Measurements from ENCODE around the gene RAB6B.
A peak's percentile ranks its signal among the peaks of the same experiment; 100 is the strongest.

The RAB6B gene

DNA sequence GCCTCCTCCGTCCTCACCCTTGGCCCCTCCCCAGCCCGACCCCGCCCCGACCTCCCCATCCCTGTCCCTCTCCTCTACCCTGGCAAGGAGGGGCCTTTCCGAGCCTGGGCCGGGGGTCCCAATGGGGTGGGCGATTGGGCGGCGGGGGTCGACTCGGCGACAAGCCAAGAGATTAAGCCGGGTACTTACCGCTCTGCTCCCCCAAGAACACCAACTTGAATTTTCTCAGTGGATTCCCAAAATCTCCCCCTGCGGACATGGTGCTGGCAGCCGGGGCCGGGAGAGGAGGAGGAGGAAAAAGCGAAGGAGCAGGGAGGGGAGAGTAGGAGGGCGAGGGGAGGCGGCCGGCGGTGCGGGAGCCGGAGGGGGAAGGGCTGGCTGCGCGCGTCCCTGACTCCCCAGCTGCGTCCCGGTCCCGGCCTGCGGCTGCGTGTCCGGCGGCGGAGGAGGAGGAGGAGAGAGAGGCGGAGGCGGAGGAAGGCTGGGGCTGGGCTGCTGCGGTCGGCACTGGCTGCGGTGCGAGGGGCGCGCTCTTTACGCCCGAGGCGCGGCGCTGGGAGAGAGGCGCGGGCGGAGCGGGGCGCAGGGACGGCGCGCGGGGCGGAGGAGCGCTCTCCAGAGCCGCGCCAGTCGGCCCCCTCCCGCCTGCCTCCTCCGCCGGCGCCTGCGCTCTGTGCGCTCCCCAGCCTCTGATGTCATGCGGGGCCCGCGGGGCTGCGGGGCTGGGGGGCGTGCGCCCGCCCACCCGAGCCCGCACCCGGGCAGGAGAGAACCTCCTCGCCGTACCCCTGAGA is at the start of gene RAB6B:
Gene RAB6B (minus strand): TSS at position 675 of the 794 bp plus-strand sequence. CDS start 416 bp downstream, at position 259.
- DNase-seq (ENCODE audit: low read depth, low spot score), result peak; percentile 17
- peak within 1 kb of the TSS; percentile 64 for H3K4me3 ChIP-seq (ENCODE audit: low read depth, low read length)
- in situ Hi-C loops (cut with HindIII; ENCODE audit: low sequenced_read_pairs), result no loop called here
- TF ChIP-seq, protein P1, sequence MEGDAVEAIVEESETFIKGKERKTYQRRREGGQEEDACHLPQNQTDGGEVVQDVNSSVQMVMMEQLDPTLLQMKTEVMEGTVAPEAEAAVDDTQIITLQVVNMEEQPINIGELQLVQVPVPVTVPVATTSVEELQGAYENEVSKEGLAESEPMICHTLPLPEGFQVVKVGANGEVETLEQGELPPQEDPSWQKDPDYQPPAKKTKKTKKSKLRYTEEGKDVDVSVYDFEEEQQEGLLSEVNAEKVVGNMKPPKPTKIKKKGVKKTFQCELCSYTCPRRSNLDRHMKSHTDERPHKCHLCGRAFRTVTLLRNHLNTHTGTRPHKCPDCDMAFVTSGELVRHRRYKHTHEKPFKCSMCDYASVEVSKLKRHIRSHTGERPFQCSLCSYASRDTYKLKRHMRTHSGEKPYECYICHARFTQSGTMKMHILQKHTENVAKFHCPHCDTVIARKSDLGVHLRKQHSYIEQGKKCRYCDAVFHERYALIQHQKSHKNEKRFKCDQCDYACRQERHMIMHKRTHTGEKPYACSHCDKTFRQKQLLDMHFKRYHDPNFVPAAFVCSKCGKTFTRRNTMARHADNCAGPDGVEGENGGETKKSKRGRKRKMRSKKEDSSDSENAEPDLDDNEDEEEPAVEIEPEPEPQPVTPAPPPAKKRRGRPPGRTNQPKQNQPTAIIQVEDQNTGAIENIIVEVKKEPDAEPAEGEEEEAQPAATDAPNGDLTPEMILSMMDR (IDR thresholded peaks at IDR 0.05; ENCODE audit: low read depth, low read length), result no peak

DNA sequence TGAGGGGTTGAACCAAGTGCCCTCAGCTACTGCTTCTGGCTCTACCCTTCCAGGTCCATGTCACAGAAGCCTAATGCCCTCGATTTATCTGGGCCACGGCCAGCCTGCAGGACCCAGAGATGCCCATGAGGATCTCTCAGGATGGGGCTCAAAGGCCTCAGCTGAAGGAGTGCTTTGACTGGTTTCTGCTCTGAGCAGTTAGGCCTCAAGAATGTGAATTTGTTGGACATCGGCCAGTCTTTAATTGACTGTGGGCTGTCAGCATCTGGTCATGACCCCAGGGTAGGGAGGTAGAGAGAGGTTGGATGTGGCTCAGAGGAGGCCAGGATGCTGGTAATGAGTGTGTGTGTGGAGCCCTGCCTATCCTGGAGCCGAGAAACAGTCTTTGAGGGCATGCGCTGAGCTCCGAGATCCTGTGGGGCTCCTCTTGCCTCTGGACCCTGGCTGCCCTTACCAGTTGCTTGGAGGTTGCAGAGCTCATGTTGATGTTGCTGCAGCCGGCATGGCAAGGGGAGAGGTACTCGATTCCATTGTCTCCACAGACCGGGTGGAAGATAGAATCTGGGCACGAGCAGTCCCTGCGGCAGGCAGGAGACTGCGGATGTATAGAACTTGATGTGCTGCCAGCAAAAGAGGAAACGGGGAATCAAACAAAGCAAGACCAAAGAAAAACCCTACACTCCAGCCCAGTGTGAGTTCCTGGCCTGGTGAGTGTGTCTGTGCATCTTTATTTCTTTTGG is 49.1 kb upstream of the RAB6B start:
- TF ChIP-seq, protein P1 (IDR thresholded peaks at IDR 0.05; ENCODE audit: low read depth, low read length), result no peak
- in situ Hi-C loops (cut with HindIII; ENCODE audit: low sequenced_read_pairs), result no loop called here
- no peak overlapping the region for H3K4me3 ChIP-seq (ENCODE audit: low read depth, low read length)
- DNase-seq (ENCODE audit: low read depth, low spot score), result peak; percentile 95

DNA sequence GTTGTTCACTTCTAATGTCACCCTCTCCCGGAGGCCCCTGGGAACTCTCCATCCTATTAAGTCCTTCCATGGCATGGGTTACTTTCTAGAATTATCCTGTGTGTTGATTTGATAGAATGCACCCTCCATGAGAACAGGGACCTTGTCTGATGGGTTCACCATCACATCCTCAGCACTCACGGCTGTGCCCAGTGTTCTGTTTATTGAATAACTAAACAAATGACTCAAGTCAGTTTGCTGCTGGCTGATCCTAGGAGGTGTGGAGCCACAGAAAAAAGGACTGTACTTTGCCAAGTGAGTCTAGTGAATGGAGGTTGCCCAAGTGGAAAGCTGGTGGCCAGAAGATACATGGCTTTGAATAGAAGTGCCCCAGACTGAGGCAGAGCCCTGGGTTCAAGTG is 48.5 kb upstream of the RAB6B start:
- in situ Hi-C loops (cut with HindIII; ENCODE audit: low sequenced_read_pairs), result no loop called here
- H3K4me3 ChIP-seq (ENCODE audit: low read depth, low read length), result no peak overlapping the region
- peak; percentile 62 for DNase-seq (ENCODE audit: low read depth, low spot score)
- TF ChIP-seq, protein P1 (IDR thresholded peaks at IDR 0.05; ENCODE audit: low read depth, low read length), result no peak

DNA sequence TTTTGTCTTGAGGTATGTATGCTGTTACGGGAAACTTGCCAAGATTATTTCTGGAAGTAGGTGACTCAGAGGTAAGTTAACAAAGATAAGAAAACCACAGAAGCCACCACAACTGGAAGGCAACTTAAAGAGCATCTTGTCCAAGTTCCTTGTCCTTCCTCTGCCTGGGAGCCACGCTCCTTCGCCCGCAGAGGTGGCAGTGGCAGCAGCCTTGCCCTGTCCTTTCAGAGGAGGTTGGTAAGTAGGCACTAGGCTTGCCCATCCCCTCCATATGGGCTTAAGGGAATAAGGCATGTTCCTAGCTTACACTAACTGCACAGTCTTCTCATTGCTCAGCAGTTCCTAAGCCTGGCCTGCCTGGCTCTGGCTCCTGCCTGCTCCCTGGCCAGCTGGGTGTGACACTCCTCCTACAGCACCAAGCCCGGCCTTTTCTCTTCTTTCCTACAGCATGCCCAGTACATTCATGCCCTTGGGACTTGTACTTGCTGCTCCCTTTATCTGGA is 48.0 kb upstream of the RAB6B start:
- in situ Hi-C loops (cut with HindIII; ENCODE audit: low sequenced_read_pairs), result no loop called here
- peak; percentile 96 for DNase-seq (ENCODE audit: low read depth, low spot score)
- H3K4me3 ChIP-seq (ENCODE audit: low read depth, low read length), result no peak overlapping the region
- TF ChIP-seq, protein P1 (IDR thresholded peaks at IDR 0.05; ENCODE audit: low read depth, low read length), result no peak

DNA sequence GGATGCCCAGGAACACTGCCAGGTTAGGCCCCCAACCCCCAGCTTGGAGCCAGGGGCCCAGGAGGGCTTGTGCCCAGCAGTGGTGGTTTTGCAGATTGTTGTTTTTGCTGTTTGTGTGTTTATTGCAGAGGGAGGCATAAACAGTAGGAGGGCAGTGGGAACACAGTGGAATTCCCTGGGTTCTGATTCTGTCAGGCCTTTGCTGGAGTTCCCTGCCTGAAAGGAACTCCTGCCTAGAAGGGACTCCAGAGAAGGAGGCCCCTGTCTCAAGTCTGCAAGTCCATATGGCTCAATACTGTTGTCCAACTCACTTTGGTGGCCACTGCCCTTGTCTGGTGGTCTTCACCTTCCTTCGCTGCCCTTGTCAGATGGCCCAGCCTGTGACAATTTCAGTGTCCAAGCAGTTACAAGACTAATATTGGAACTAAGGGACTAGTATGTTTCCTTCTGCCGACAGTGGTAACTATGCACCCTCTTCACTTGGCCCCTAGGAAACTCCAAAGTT is 47.4 kb upstream of the RAB6B start:
- no peak overlapping the region for H3K4me3 ChIP-seq (ENCODE audit: low read depth, low read length)
- in situ Hi-C loops (cut with HindIII; ENCODE audit: low sequenced_read_pairs), result no loop called here
- TF ChIP-seq, protein P1 (IDR thresholded peaks at IDR 0.05; ENCODE audit: low read depth, low read length), result no peak
- no peak for DNase-seq (ENCODE audit: low read depth, low spot score)

DNA sequence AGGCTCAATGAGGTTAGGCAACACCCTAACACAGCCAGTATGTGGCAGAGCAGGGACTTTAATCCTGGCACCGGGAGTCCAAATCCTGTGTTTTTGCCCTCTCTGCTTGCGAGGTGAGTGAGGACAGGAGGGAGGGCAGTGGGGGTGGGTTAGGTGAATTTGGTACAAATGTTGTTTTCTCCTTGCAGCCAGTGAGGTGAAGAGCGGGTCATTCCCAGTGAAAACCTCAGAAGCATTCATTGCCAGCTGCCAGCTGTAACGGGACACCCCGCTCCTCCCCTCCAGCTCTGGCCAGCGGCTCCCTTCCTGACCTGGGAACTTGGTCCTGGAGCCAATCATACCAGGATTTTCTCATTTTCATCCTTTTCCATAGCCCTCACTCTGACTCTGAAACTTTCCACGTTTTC is 45.7 kb upstream of the RAB6B start:
- in situ Hi-C loops (cut with HindIII; ENCODE audit: low sequenced_read_pairs), result no loop called here
- TF ChIP-seq, protein P1 (IDR thresholded peaks at IDR 0.05; ENCODE audit: low read depth, low read length), result no peak
- DNase-seq (ENCODE audit: low read depth, low spot score), result peak; percentile 75
- H3K4me3 ChIP-seq (ENCODE audit: low read depth, low read length), result no peak overlapping the region
